Panc1 (cell line): ENCODE data around the gene FGF14. TPM values are rescaled to one million over a fixed set of nuclear protein-coding genes. Genes with fewer than 3 reads are reported as not detected.

Experiments used
- ATAC-seq: fragments of 200-7000 bp; cut with Tn5 transposase; 2 replicates; pipeline ENCODE4 v1.9.1; 2020; ENCODE audit warnings: mild to moderate bottlenecking, moderate library complexity
- BruUV-seq: library from RNA; stranded (reverse); fragments of 400-500 nt; replicated peaks from 2 replicates; lab custom pipeline; 2021; lab: Mats Ljungman, UMichigan
- CTCF ChIA-PET: fragments of 300-600 bp; sonication (Branson Sonifier 250); formaldehyde crosslinking; loops from one replicate; lab custom pipeline; 2022; ENCODE audit warnings: antibody characterized with exemption; lab: Charles Lee
- POLR2A ChIA-PET: fragments of 300-600 bp; sonication (Branson Sonifier 250); formaldehyde crosslinking; loops from one replicate; lab custom pipeline; 2022; ENCODE audit warnings: antibody characterized with exemption; lab: Charles Lee
- DNase-seq: peaks from one replicate; pipeline ENCODE4 v3.0.0-alpha.2; 2010; ENCODE audit warnings: low read depth, low spot score
- H3K27ac ChIP-seq: 2 replicates; pipeline ENCODE4 v1.5.1; 2011; ENCODE audit warnings: mild to moderate bottlenecking, low read length, inconsistent platforms
- H3K27me3 ChIP-seq: fragments of 200-500 bp; sonication (Bioruptor generic); 2 replicates; pipeline ENCODE4 v1.6.0; 2014; ENCODE audit warnings: low read length, inconsistent platforms; ENCODE audit not compliant: control insufficient read depth, insufficient read depth
- H3K36me3 ChIP-seq: fragments of 200-500 bp; sonication (Bioruptor generic); 2 replicates; pipeline ENCODE4 v1.5.1; 2014; ENCODE audit warnings: inconsistent platforms, mild to moderate bottlenecking, low read length, moderate library complexity; ENCODE audit not compliant: control insufficient read depth, insufficient read depth
- H3K4me1 ChIP-seq: 2 replicates; pipeline ENCODE4 v1.5.1; 2011; ENCODE audit warnings: inconsistent platforms, mild to moderate bottlenecking, low read length, moderate library complexity; ENCODE audit not compliant: control insufficient read depth, insufficient read depth
- H3K4me3 ChIP-seq, 2 experiments: 2 replicates each; pipeline ENCODE4 v1.5.1; 2011 to 2012; ENCODE audit warnings: low read depth in 2 of 2, low read length in 2 of 2, mild to moderate bottlenecking in 2 of 2, inconsistent platforms in 1 of 2, moderate library complexity in 1 of 2
- H3K9me3 ChIP-seq: fragments of 200-500 bp; sonication (Bioruptor generic); 2 replicates; pipeline ENCODE4 v1.5.1; 2014; ENCODE audit warnings: low read depth, mild to moderate bottlenecking, inconsistent platforms, low read length, moderate library complexity; ENCODE audit not compliant: control insufficient read depth, insufficient read depth
- CTCF ChIP-seq: fragments of 450-650 bp; IDR thresholded peaks from 2 replicates; pipeline ENCODE4 v1.5.1; 2017; ENCODE audit warnings: mild to moderate bottlenecking
- POLR2AphosphoS5 ChIP-seq: IDR thresholded peaks from 2 replicates; pipeline ENCODE4 v1.6.1; 2012; ENCODE audit warnings: mild to moderate bottlenecking, low read depth, low read length, moderate library complexity
- REST ChIP-seq, 2 experiments: IDR thresholded peaks; 2 replicates each; pipeline ENCODE4 v1.6.1; 2011 to 2012; ENCODE audit warnings: low read depth in 2 of 2, control low read depth in 1 of 2, low read length in 1 of 2, mild to moderate bottlenecking in 1 of 2, moderate library complexity in 1 of 2; ENCODE audit not compliant: insufficient read depth in 1 of 2
- SIN3A ChIP-seq: IDR thresholded peaks from 2 replicates; pipeline ENCODE4 v1.6.1; 2012; ENCODE audit warnings: low read depth, mild to moderate bottlenecking, low read length, moderate library complexity, borderline replicate concordance; ENCODE audit not compliant: insufficient read depth
- TCF7L2 ChIP-seq: IDR thresholded peaks from 2 replicates; pipeline ENCODE4 v1.6.1; 2011; ENCODE audit warnings: mild to moderate bottlenecking, low read depth, low read length, inconsistent platforms
- in situ Hi-C: cut with HindIII; loops from 2 replicates; pipeline ENCODE4 v1.10.0; 2016; ENCODE audit warnings: low sequenced_read_pairs, low pct_unique_long_range_greater_than_20kb
- intact Hi-C: fragments of 100-400 bp; cut with micrococcal nuclease; formaldehyde crosslinking; loops from one replicate; pipeline ENCODE4 v1.10.0; 2022; ENCODE audit not compliant: unreplicated experiment
- total RNA-seq: library from RNA; stranded (reverse); gene quantifications from one replicate; pipeline ENCODE4 v1.2.1, GENCODE V29; 2021; ENCODE audit not compliant: unreplicated experiment

Gene FGF14
- total RNA-seq, 1 experiment from 2014 or later, result 0.03 TPM

GRCh38 chr13:101903890-101904289 lies 498.0 kb downstream of the FGF14 start:
- H3K4me3 ChIP-seq, result no peak overlapping the region
- no peak for TF ChIP-seq CTCF
- TF ChIP-seq TCF7L2, result no peak
- no peak for TF ChIP-seq POLR2AphosphoS5
- no peak for TF ChIP-seq SIN3A
- TF ChIP-seq REST (IDR thresholded peaks at IDR 0.05; ENCODE audit: insufficient read depth in 1 of 2, low read depth in 2 of 2, low read length in 1 of 2), result no peak
- no TSS peak for BruUV-seq
- no peak overlapping the region for H3K27ac ChIP-seq
- no peaks in the 10 kb centered on the region for H3K27me3 ChIP-seq
- H3K4me1 ChIP-seq, result no peaks in the 10 kb centered on the region
- H3K36me3 ChIP-seq, result no peaks in the 10 kb centered on the region
- no peaks in the 10 kb centered on the region for H3K9me3 ChIP-seq
- DNase-seq, result no peak
- CTCF ChIA-PET, result no interaction called here
- POLR2A ChIA-PET, result no interaction called here
- intact Hi-C loops, result no loop called here
- in situ Hi-C loops, result no loop called here
- no peak for ATAC-seq

GRCh38 chr13:101898676-101899075 lies 503.2 kb downstream of the FGF14 start:
- TF ChIP-seq SIN3A (no peak), POLR2AphosphoS5 (no peak), REST (IDR thresholded peaks at IDR 0.05; ENCODE audit: insufficient read depth in 1 of 2, low read depth in 2 of 2, low read length in 1 of 2) (no peak), CTCF (no peak), TCF7L2 (no peak)
- in situ Hi-C loops (no loop called here), intact Hi-C loops (no loop called here)
- Histone ChIP-seq H3K4me3 (no peak overlapping the region), H3K27ac (no peak overlapping the region), H3K9me3 (no peaks in the 10 kb centered on the region), H3K4me1 (no peaks in the 10 kb centered on the region), H3K27me3 (no peaks in the 10 kb centered on the region), H3K36me3 (no peaks in the 10 kb centered on the region)
- BruUV-seq, result no TSS peak
- CTCF ChIA-PET, result no interaction called here
- ATAC-seq (no peak), DNase-seq (no peak)
- POLR2A ChIA-PET, result no interaction called here
